Nephron progenitor cell (in vitro differentiated cells): ENCODE measurements around the gene USP7.

Experiments used
- DNase-seq: peaks from one replicate; pipeline ENCODE4 v3.0.0; 2021
- H3K27ac Mint-ChIP-seq: 2 replicates; pipeline ENCODE4 v1.8.0; 2021; ENCODE audit warnings: mild to moderate bottlenecking, moderate library complexity, mixed read lengths
- H3K27me3 Mint-ChIP-seq: 2 replicates; pipeline ENCODE4 v1.8.0; 2021; ENCODE audit warnings: mild to moderate bottlenecking, low read depth, mixed read lengths; ENCODE audit not compliant: poor library complexity
- H3K36me3 Mint-ChIP-seq: 2 replicates; pipeline ENCODE4 v1.8.0; 2021; ENCODE audit warnings: low read depth, mixed read lengths
- H3K4me1 Mint-ChIP-seq: 2 replicates; pipeline ENCODE4 v1.8.0; 2021; ENCODE audit warnings: mixed read lengths
- H3K4me3 Mint-ChIP-seq: 2 replicates; pipeline ENCODE4 v1.8.0; 2021; ENCODE audit warnings: mild to moderate bottlenecking, moderate library complexity, mixed read lengths
- H3K9me3 Mint-ChIP-seq: 2 replicates; pipeline ENCODE4 v1.8.0; 2021; ENCODE audit warnings: mild to moderate bottlenecking, moderate library complexity, mixed read lengths
- TF ChIP-seq, protein P1 (sequence below): fragments of 200-600 bp; sonication (generic); IDR thresholded peaks from 2 replicates; pipeline ENCODE4 v1.5.0; 2021; ENCODE audit warnings: antibody characterized with exemption

The USP7 gene

DNA sequence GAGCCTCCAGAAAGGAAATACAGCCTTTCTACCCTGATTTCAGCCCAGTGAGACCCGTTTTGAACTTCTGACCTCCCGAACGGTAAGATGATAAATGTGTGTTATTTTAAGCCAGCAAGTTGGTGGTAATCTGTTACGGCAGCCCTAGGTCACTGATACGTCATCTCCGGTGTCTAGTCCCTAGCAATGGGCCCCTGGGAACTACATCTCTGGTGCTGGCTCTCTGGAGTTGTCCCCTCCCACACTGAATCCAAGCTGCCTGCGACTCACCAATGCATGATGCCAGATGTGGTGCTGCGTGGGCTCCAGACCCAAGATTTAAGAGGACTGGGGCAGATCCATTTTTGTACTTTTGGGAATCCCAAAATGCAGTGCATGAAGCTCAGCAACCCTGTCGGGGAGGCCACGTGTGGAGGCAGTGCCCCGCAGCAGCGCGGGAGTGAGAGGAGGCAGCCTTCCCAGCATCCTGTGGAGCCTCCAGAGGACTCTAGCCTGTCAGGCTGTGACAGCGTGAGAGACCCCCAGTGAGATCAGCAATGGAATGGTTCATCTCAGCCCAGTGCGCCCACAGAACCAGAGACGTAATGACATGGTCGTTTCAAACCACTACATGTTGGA lies 43.6 kb upstream of the USP7 start:
- TF ChIP-seq, protein P1, sequence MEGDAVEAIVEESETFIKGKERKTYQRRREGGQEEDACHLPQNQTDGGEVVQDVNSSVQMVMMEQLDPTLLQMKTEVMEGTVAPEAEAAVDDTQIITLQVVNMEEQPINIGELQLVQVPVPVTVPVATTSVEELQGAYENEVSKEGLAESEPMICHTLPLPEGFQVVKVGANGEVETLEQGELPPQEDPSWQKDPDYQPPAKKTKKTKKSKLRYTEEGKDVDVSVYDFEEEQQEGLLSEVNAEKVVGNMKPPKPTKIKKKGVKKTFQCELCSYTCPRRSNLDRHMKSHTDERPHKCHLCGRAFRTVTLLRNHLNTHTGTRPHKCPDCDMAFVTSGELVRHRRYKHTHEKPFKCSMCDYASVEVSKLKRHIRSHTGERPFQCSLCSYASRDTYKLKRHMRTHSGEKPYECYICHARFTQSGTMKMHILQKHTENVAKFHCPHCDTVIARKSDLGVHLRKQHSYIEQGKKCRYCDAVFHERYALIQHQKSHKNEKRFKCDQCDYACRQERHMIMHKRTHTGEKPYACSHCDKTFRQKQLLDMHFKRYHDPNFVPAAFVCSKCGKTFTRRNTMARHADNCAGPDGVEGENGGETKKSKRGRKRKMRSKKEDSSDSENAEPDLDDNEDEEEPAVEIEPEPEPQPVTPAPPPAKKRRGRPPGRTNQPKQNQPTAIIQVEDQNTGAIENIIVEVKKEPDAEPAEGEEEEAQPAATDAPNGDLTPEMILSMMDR: no peak
- peak; percentile 15 for DNase-seq
- Mint-ChIP-seq H3K4me3 (no peak overlapping the region), H3K27ac (peak overlapping the region; percentile 26), H3K36me3 (no peaks in the 10 kb centered on the region), H3K27me3 (peaks cover 11% of the 10 kb centered on the region), H3K9me3 (no peaks in the 10 kb centered on the region), H3K4me1 (peaks cover 25% of the 10 kb centered on the region)

DNA sequence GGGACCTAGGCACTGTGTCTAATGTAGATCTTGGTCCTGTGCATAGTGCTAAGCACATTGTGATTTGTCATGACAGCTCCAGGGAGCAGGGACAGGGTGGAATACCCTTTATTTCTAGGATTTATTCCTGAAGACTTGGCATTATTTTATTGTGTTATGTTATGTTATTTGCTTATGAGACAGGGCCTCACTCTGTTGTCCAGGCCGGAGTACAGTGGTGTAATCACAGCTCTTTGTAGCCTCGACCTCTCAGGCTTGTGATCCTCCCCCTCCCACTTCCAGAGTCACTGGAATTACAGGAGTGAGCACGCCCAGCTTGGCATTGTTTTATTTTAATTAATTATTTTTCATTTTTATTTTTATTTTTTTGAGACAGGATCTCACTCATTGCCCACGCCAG lies 40.5 kb upstream of the USP7 start:
- no peaks in the 10 kb centered on the region for H3K36me3 Mint-ChIP-seq
- no peak for DNase-seq
- H3K9me3 Mint-ChIP-seq: no peaks in the 10 kb centered on the region
- TF ChIP-seq, protein P1: no peak
- no peak overlapping the region for H3K27ac Mint-ChIP-seq
- H3K4me3 Mint-ChIP-seq: no peak overlapping the region
- H3K27me3 Mint-ChIP-seq: peaks cover 7% of the 10 kb centered on the region
- peaks cover 25% of the 10 kb centered on the region for H3K4me1 Mint-ChIP-seq

DNA sequence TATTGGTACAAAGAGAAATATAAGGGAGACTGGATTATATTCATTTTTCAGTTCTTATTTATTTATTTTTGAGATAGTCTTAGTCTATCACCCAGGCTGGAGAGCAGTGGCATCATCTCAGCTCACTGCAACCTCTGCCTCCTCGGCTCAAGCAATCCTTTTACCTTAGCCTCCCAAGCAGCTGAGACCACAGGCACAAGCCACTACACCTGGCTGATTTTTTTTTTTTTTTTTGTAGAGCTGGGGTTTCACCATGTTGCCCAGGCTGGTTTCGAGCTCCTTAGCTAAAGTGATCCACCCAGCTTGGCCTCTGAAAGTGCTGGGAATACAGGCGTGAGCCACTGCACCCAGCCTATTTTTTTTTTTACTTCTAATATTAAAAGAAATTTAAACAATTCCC lies 40.1 kb upstream of the USP7 start:
- Mint-ChIP-seq H3K27me3 (peaks cover 7% of the 10 kb centered on the region), H3K27ac (no peak overlapping the region), H3K4me1 (peaks cover 22% of the 10 kb centered on the region), H3K9me3 (no peaks in the 10 kb centered on the region), H3K4me3 (no peak overlapping the region), H3K36me3 (no peaks in the 10 kb centered on the region)
- TF ChIP-seq, protein P1: no peak
- no peak for DNase-seq

DNA sequence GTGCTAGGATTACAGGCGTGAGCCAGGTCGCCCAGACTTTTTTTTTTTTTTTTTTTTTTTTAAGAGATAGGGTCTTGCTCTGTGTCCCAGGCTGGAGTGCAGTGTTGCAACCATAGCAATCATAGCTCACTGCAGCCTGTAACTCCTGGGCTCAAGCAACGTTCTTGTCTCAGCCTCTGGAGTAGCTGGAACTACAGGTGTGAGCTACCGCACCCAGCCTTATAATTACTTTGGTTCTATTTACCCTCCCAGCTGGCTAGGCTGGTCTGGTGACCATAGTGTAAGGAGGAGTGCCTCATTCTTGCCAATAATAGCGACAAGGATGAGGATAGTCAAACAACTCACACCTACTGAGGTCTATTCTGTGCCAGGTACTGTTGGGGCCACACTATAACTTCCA lies 39.6 kb upstream of the USP7 start:
- H3K9me3 Mint-ChIP-seq: no peaks in the 10 kb centered on the region
- no peak overlapping the region for H3K27ac Mint-ChIP-seq
- peaks cover 7% of the 10 kb centered on the region for H3K27me3 Mint-ChIP-seq

DNA sequence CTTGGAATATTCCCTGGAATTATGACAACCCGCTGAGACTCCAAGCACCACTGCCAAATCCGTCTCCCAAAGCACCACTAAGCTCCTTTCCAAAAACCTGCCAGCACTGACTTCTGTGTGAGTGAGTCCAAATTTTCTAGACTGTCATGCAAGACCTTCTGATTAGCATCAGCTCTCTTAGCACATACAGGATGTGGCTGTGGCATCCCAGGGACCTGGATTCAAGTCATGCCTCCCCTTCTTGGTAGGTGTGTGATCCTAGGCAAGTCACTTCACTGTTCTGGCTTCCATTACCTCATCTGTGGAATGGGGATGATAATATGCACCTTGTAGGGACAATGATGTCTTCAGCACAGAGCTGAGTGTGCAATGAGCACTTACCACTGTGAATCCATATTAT lies 38.3 kb upstream of the USP7 start:
- peaks cover 7% of the 10 kb centered on the region for H3K27me3 Mint-ChIP-seq
- no peak overlapping the region for H3K4me3 Mint-ChIP-seq
- no peaks in the 10 kb centered on the region for H3K36me3 Mint-ChIP-seq
- DNase-seq: no peak
- H3K27ac Mint-ChIP-seq: peak overlapping the region; percentile 31
- H3K4me1 Mint-ChIP-seq: peaks cover 9% of the 10 kb centered on the region
- TF ChIP-seq, protein P1: no peak
- no peaks in the 10 kb centered on the region for H3K9me3 Mint-ChIP-seq

More for the DNA sequence above, 39.6 kb upstream of the USP7 start:
- no peak overlapping the region for H3K4me3 Mint-ChIP-seq
- TF ChIP-seq, protein P1: no peak
- DNase-seq: no peak
- peaks cover 18% of the 10 kb centered on the region for H3K4me1 Mint-ChIP-seq
- no peaks in the 10 kb centered on the region for H3K36me3 Mint-ChIP-seq

DNA sequence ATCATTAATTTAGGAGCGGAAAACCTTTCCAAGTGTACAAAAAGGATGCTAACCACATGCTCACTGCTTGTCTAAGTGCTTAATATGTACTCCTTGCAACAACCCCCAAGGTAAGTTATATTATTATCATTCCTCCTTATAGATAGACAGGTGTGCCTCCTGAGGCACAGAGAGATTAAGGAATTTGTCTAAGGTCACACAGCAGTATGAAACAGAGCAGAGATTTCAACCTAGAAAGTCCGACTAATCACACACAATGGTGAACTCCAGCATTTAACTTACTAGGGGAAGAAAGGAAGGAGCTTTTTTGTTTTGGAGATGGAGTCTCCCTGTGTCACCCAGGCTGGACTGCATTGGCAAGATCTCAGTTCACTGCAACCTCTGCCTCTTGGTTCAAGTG lies 37.0 kb upstream of the USP7 start:
- no peaks in the 10 kb centered on the region for H3K9me3 Mint-ChIP-seq
- H3K4me3 Mint-ChIP-seq: no peak overlapping the region
- H3K27ac Mint-ChIP-seq: no peak overlapping the region
- peaks cover 3% of the 10 kb centered on the region for H3K27me3 Mint-ChIP-seq
- H3K4me1 Mint-ChIP-seq: no peaks in the 10 kb centered on the region
- H3K36me3 Mint-ChIP-seq: no peaks in the 10 kb centered on the region
- TF ChIP-seq, protein P1: no peak
- DNase-seq: no peak
